ENCODE measurements around the gene RTN4RL2. TPM values are rescaled to one million over a fixed set of nuclear protein-coding genes. Genes with fewer than 3 reads are reported as not detected.

The RTN4RL2 gene
- total RNA-seq, 1 experiment from 2014 or later: 4.6 TPM

DNA sequence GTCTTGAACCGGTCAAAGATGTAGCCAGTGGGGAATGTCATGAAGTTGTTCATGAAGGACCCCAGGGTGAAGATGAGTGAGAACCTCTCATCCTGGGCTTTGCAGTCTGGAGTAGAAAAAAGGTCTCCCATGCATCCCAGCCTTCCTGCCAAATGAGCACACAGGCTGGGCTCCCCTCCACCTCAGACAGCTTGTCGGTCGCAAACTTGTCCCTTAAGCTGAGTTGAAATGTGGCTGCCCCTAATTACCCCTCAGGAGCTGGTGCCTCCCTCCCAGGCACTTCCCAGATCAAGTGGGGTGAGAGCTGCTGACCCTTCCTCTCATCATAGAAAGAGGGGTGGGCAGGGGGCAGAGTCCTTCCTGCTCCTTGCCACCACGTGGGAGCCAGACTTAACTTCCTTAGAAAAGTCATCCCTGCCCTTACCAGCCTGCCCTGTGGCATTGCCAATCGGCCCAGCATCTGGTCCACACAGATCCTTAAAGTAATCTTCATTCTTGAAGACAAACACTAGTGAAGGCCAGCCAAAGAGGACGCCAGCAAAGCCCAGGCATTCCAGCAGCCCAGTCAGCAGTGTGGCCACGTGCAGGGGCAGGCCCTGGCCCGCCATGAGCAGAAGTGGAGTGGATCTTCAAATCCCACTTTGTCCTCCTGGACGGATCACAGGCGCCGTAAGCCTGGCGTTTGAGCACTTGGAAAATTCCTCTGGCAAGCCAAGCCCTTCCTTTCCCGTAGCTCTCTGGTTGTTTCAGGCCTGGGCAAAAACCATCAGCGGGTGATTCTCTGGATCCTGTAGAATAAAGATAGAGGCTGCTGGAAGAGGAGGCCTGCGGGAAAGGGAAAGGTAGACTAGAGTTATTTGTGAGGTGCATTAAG is 34.5 kb upstream of the RTN4RL2 start:
- TSS peak; percentile 51 for BruUV-seq (replicated peaks)
- Histone ChIP-seq H2AFZ (peak overlapping the region; percentile 75), H3K4me3 (peak overlapping the region; percentile 73), H4K20me1 (ENCODE audit: insufficient read depth) (no peaks in the 10 kb centered on the region), H3K36me3 (ENCODE audit: low read depth) (peaks cover 27% of the 10 kb centered on the region), H3F3A (ENCODE audit: insufficient read depth, low read depth) (peaks cover 47% of the 10 kb centered on the region), H3K9me3 (ENCODE audit: insufficient read depth, low read depth) (no peaks in the 10 kb centered on the region), H3K27ac (peak overlapping the region; percentile 91), H3K4me1 (replicated peaks; ENCODE audit: insufficient read depth) (peaks cover 43% of the 10 kb centered on the region), H3K79me2 (ENCODE audit: low read depth) (peaks cover 55% of the 10 kb centered on the region), H3K27me3 (ENCODE audit: insufficient read depth, low read depth) (no peaks in the 10 kb centered on the region), H3K4me2 (peak overlapping the region; percentile 96), H3K9me2 (ENCODE audit: insufficient read depth) (no peaks in the 10 kb centered on the region)
- TF ChIP-seq, protein P1, sequence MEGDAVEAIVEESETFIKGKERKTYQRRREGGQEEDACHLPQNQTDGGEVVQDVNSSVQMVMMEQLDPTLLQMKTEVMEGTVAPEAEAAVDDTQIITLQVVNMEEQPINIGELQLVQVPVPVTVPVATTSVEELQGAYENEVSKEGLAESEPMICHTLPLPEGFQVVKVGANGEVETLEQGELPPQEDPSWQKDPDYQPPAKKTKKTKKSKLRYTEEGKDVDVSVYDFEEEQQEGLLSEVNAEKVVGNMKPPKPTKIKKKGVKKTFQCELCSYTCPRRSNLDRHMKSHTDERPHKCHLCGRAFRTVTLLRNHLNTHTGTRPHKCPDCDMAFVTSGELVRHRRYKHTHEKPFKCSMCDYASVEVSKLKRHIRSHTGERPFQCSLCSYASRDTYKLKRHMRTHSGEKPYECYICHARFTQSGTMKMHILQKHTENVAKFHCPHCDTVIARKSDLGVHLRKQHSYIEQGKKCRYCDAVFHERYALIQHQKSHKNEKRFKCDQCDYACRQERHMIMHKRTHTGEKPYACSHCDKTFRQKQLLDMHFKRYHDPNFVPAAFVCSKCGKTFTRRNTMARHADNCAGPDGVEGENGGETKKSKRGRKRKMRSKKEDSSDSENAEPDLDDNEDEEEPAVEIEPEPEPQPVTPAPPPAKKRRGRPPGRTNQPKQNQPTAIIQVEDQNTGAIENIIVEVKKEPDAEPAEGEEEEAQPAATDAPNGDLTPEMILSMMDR (conservative IDR thresholded peaks at IDR 0.05): no peak
- no peak for TF ChIP-seq EZH2 (IDR thresholded peaks at IDR 0.05; ENCODE audit: low read depth)
- POLR2A ChIA-PET (ENCODE audit: unreplicated experiment): no interaction called here
- peak in 1 of 2 experiments; percentile 34 for DNase-seq
- CTCF ChIA-PET: no interaction called here
- intact Hi-C loops (cut with micrococcal nuclease; ENCODE audit: unreplicated experiment): loop anchor here (5.0 kb wide), 1 partner anchor 66 kb away; no protein-coding TSS in a partner anchor

DNA sequence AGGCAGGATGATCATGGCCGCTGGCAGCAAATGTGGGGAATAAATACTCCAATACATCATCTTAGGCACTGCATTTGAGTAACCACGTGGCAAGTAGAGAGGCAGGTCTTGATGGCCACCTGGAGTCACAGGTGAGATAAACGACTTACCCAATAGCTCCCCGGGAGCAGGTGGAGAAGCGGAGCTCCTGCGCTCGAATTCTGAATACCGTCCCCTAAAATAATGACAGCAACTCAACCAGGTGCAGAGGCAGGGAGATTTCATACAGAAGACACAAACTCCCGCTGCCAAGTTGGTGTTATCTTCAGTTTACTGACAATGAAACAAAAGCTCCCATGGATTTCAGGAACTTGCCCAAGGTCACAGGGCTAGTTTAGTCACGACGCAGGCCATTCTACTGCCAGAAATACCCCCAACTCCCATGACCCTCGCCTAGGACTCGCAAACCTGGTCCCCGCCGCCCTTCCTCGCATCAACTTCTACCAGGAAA is 33.8 kb upstream of the RTN4RL2 start:
- intact Hi-C loops (cut with micrococcal nuclease; ENCODE audit: unreplicated experiment): loop anchor here (5.0 kb wide), 1 partner anchor 66 kb away; no protein-coding TSS in a partner anchor
- H3K27ac ChIP-seq: peak overlapping the region; percentile 91
- H3K36me3 ChIP-seq (ENCODE audit: low read depth): peaks cover 22% of the 10 kb centered on the region
- no peaks in the 10 kb centered on the region for H3K9me2 ChIP-seq (ENCODE audit: insufficient read depth)
- peak overlapping the region; percentile 73 for H3K4me3 ChIP-seq
- H4K20me1 ChIP-seq (ENCODE audit: insufficient read depth): no peaks in the 10 kb centered on the region
- peaks cover 43% of the 10 kb centered on the region for H3K4me1 ChIP-seq (replicated peaks; ENCODE audit: insufficient read depth)
- H3K79me2 ChIP-seq (ENCODE audit: low read depth): peaks cover 52% of the 10 kb centered on the region
- H2AFZ ChIP-seq: peak overlapping the region; percentile 75
- H3K4me2 ChIP-seq: peak overlapping the region; percentile 96
- ChIA-PET POLR2A (ENCODE audit: unreplicated experiment) (interaction anchor here (0.6 kb wide), 1 partner anchor 24 kb away, joined by 4 read pairs; no protein-coding TSS in a partner anchor), CTCF (interaction anchor here (1.1 kb wide), 1 partner anchor 67 kb away, joined by 3 read pairs; no protein-coding TSS in a partner anchor)
- BruUV-seq (replicated peaks): no TSS peak
- H3K27me3 ChIP-seq (ENCODE audit: insufficient read depth, low read depth): no peaks in the 10 kb centered on the region
- peak; percentile 18 to 74 for DNase-seq
- H3F3A ChIP-seq (ENCODE audit: insufficient read depth, low read depth): peaks cover 47% of the 10 kb centered on the region
- TF ChIP-seq, protein P1 (conservative IDR thresholded peaks at IDR 0.05): no peak
- no peak for TF ChIP-seq EZH2 (IDR thresholded peaks at IDR 0.05; ENCODE audit: low read depth)
- no peaks in the 10 kb centered on the region for H3K9me3 ChIP-seq (ENCODE audit: insufficient read depth, low read depth)

DNA sequence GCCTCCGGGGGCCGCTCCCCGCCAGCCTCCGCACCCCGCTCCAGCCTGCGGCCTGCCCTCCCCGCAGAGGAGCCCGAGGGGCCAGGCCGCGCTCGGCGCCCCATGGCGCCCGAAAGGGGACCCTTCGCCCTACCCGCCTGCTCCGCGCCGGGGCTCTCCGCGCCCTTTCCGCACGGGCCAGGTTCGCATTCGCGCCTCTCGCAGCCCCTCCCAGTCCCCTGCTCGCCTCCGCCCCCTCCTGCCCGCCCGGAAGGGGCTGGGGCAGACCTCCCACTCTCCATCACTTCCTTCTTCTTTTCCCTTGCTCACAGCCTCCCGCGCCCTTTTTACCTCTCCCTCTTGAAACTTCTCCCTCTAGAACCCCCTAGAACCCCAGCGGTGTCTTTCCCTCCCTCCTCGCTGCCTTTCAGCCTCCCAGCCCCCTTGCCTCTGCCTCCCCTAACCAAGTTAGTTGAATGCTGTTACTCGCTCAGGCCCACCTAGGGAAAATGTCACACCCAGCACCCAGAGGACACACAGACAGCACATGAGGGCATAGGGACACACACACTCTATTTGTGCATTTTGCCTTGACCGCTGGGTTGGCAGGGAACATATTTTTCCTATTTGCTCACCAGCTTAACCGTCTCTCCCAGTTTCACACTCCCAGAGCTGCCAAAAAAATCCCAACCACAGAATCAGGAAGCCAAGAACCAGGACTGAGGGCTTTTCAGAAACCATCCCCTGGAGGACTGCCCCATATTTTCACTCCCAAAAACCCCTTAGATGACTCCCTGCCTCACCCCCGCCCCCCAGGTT is 33.2 kb upstream of the RTN4RL2 start, which contains the start of gene SLC43A3:
SLC43A3 (minus strand) TSS at position 193 of the 798 bp plus-strand sequence. CDS start 949 bp downstream, outside the sequence.
- TF ChIP-seq, protein P1 (conservative IDR thresholded peaks at IDR 0.05): no peak
- no peak for TF ChIP-seq EZH2 (IDR thresholded peaks at IDR 0.05; ENCODE audit: low read depth)
- Histone ChIP-seq H3K79me2 (ENCODE audit: low read depth) (peaks cover 45% of the 10 kb centered on the region), H3K4me3 (peak within 1 kb of the TSS; percentile 73), H3K9me2 (ENCODE audit: insufficient read depth) (no peaks in the 10 kb centered on the region), H3K4me2 (peak within 1 kb of the TSS; percentile 96), H3K36me3 (ENCODE audit: low read depth) (peaks cover 22% of the 10 kb centered on the region), H3K27ac (peak within 1 kb of the TSS; percentile 91), H2AFZ (peak within 1 kb of the TSS; percentile 75), H4K20me1 (ENCODE audit: insufficient read depth) (no peaks in the 10 kb centered on the region), H3K4me1 (replicated peaks; ENCODE audit: insufficient read depth) (peaks cover 44% of the 10 kb centered on the region), H3K27me3 (ENCODE audit: insufficient read depth, low read depth) (no peaks in the 10 kb centered on the region), H3K9me3 (ENCODE audit: insufficient read depth, low read depth) (no peaks in the 10 kb centered on the region), H3F3A (ENCODE audit: insufficient read depth, low read depth) (peaks cover 47% of the 10 kb centered on the region)
- ChIA-PET POLR2A (ENCODE audit: unreplicated experiment) (interaction anchor here (0.6 to 0.7 kb wide), 3 partner anchors 25 to 1711 kb away, joined by 4 to 7 read pairs (median 6); no protein-coding TSS in a partner anchor), CTCF (interaction anchor here (0.6 to 1.1 kb wide), 4 partner anchors 52 to 107 kb away, joined by 3 to 5 read pairs (median 4); no protein-coding TSS in a partner anchor)
- DNase-seq: peak; percentile 77 to 93
- TSS peak; percentile 98 for BruUV-seq (replicated peaks)
- intact Hi-C loops (cut with micrococcal nuclease; ENCODE audit: unreplicated experiment): loop anchor here (5.0 kb wide), 1 partner anchor 65 kb away; no protein-coding TSS in a partner anchor

Measured in PC-9 (cell line).